WTC11 (cell line): ENCODE measurements around the gene CCDC57. TPM values are rescaled to one million over a fixed set of nuclear protein-coding genes. Genes with fewer than 3 reads are reported as not detected.

Experiments used
- ATAC-seq: fragments of 200-7000 bp; cut with Tn5 transposase; 2 replicates; pipeline ENCODE4 v1.10.0; 2021; ENCODE audit warnings: mild to moderate bottlenecking, moderate library complexity
- CTCF ChIA-PET: fragments of 300-600 bp; sonication (Branson Sonifier 250); formaldehyde crosslinking; loops from one replicate; lab custom pipeline; 2021; ENCODE audit warnings: antibody characterized with exemption; lab: Charles Lee
- POLR2A ChIA-PET: fragments of 350-600 bp; sonication (Branson Sonifier 250); formaldehyde crosslinking; loops from one replicate; lab custom pipeline; 2021; ENCODE audit warnings: antibody characterized with exemption; lab: Charles Lee
- DNase-seq: peaks from one replicate; pipeline ENCODE4 v3.0.0; 2021; ENCODE audit warnings: low spot score
- H3K27ac Mint-ChIP-seq: 2 replicates; pipeline ENCODE4 v1.8.0; 2021; ENCODE audit warnings: mixed read lengths
- H3K27me3 Mint-ChIP-seq: 2 replicates; pipeline ENCODE4 v1.8.0; 2021; ENCODE audit warnings: low read depth, mild to moderate bottlenecking, moderate library complexity, mixed read lengths
- H3K36me3 Mint-ChIP-seq: 2 replicates; pipeline ENCODE4 v1.8.0; 2021; ENCODE audit warnings: mixed read lengths
- H3K4me1 Mint-ChIP-seq: 2 replicates; pipeline ENCODE4 v1.8.0; 2022; ENCODE audit warnings: mixed read lengths
- H3K4me3 Mint-ChIP-seq: 2 replicates; pipeline ENCODE4 v1.8.0; 2021; ENCODE audit warnings: mild to moderate bottlenecking, moderate library complexity, mixed read lengths
- H3K9me3 Mint-ChIP-seq: 2 replicates; pipeline ENCODE4 v1.8.0; 2021; ENCODE audit warnings: mixed read lengths
- AFF4 ChIP-seq: sonication (generic); formaldehyde crosslinking; IDR thresholded peaks from 2 replicates; pipeline ENCODE4 v1.8.1; 2023; ENCODE audit warnings: mild to moderate bottlenecking, missing genetic modification reagents, borderline replicate concordance
- ELF4 ChIP-seq: sonication (generic); formaldehyde crosslinking; IDR thresholded peaks from 2 replicates; pipeline ENCODE4 v1.8.1; 2022; ENCODE audit warnings: low read depth, mild to moderate bottlenecking, moderate library complexity, missing genetic modification reagents
- FOXP1 ChIP-seq: sonication (generic); formaldehyde crosslinking; IDR thresholded peaks from 2 replicates; pipeline ENCODE4 v1.8.0; 2022; ENCODE audit warnings: missing genetic modification reagents, mild to moderate bottlenecking, moderate library complexity, borderline replicate concordance
- FOXP4 ChIP-seq: sonication (generic); formaldehyde crosslinking; IDR thresholded peaks from 2 replicates; pipeline ENCODE4 v1.8.0; 2022; ENCODE audit warnings: mild to moderate bottlenecking, missing genetic modification reagents
- GABPB1 ChIP-seq: sonication (generic); formaldehyde crosslinking; IDR thresholded peaks from 2 replicates; pipeline ENCODE4 v1.8.1; 2023; ENCODE audit warnings: mild to moderate bottlenecking, missing genetic modification reagents
- MYBL2 ChIP-seq: sonication (generic); formaldehyde crosslinking; IDR thresholded peaks from 2 replicates; pipeline ENCODE4 v1.8.1; 2023; ENCODE audit warnings: mild to moderate bottlenecking, moderate library complexity, missing genetic modification reagents
- NFATC4 ChIP-seq: fragments of 250-450 bp; sonication (Bioruptor Pico); IDR thresholded peaks from 2 replicates; pipeline ENCODE4 v1.9.0; 2021; ENCODE audit warnings: mild to moderate bottlenecking
- PRRX2 ChIP-seq: fragments of 250-450 bp; sonication (Bioruptor Pico); IDR thresholded peaks from 2 replicates; pipeline ENCODE4 v1.8.0; 2021; ENCODE audit warnings: mild to moderate bottlenecking
- SMAD4 ChIP-seq: sonication (generic); formaldehyde crosslinking; IDR thresholded peaks from 2 replicates; pipeline ENCODE4 v1.8.0; 2022; ENCODE audit warnings: mild to moderate bottlenecking, missing genetic modification reagents
- SOX15 ChIP-seq: fragments of 250-450 bp; sonication (Bioruptor Pico); IDR thresholded peaks from 2 replicates; pipeline ENCODE4 v1.9.0; 2021; ENCODE audit warnings: mild to moderate bottlenecking
- TCF7 ChIP-seq: sonication (generic); formaldehyde crosslinking; IDR thresholded peaks from 2 replicates; pipeline ENCODE4 v1.8.0; 2022; ENCODE audit warnings: mild to moderate bottlenecking, low read depth, missing genetic modification reagents, moderate library complexity
- TEAD4 ChIP-seq: sonication (generic); formaldehyde crosslinking; IDR thresholded peaks from 2 replicates; pipeline ENCODE4 v1.8.0; 2022; ENCODE audit warnings: mild to moderate bottlenecking, missing genetic modification reagents
- ZNF396 ChIP-seq: fragments of 250-450 bp; sonication (Bioruptor Pico); IDR thresholded peaks from 2 replicates; pipeline ENCODE4 v1.8.0; 2021; ENCODE audit warnings: mild to moderate bottlenecking, moderate library complexity, borderline replicate concordance
- total RNA-seq: library from RNA; stranded (reverse); gene quantifications from 3 replicates; pipeline ENCODE4 v1.2.3, GENCODE V29; 2021
- TF ChIP-seq, protein P1 (sequence below): sonication (generic); formaldehyde crosslinking; IDR thresholded peaks from 2 replicates; pipeline ENCODE4 v1.8.0; 2022; ENCODE audit warnings: mild to moderate bottlenecking, missing genetic modification reagents
- TF ChIP-seq, protein P2 (sequence below): sonication (generic); formaldehyde crosslinking; IDR thresholded peaks from 2 replicates; pipeline ENCODE4 v1.8.0; 2023; ENCODE audit warnings: missing genetic modification reagents, mild to moderate bottlenecking, borderline replicate concordance
- TF ChIP-seq, protein P3 (sequence below): sonication (generic); formaldehyde crosslinking; IDR thresholded peaks from 2 replicates; pipeline ENCODE4 v1.8.1; 2022; ENCODE audit warnings: low read depth, missing genetic modification reagents, borderline replicate concordance

The CCDC57 gene
- total RNA-seq, 1 experiment from 2014 or later: 20.0 TPM

GRCh38 chr17:82200743-82201497, 11.7 kb downstream of the CCDC57 start:
- CTCF ChIA-PET: interaction anchor here (1.0 to 1.6 kb wide), 3 partner anchors 35 to 170 kb away, joined by 3 to 4 read pairs (median 4); no protein-coding TSS in a partner anchor
- Mint-ChIP-seq H3K27me3 (peaks cover 3% of the 10 kb centered on the region; the same call in 1 of the 2 replicates), H3K9me3 (no peaks in the 10 kb centered on the region), H3K4me3 (no peak overlapping the region), H3K27ac (no peak overlapping the region), H3K4me1 (peaks cover 6% of the 10 kb centered on the region), H3K36me3 (peaks cover 3% of the 10 kb centered on the region; the same call in 1 of the 2 replicates)
- POLR2A ChIA-PET: no interaction called here
- TF ChIP-seq, protein P1, sequence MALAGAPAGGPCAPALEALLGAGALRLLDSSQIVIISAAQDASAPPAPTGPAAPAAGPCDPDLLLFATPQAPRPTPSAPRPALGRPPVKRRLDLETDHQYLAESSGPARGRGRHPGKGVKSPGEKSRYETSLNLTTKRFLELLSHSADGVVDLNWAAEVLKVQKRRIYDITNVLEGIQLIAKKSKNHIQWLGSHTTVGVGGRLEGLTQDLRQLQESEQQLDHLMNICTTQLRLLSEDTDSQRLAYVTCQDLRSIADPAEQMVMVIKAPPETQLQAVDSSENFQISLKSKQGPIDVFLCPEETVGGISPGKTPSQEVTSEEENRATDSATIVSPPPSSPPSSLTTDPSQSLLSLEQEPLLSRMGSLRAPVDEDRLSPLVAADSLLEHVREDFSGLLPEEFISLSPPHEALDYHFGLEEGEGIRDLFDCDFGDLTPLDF (CRISPR knock-in tag): no peak
- TF ChIP-seq PRRX2 (CRISPR knock-in tag): no peak
- TF ChIP-seq AFF4 (CRISPR knock-in tag): no peak
- TF ChIP-seq ELF4: no peak
- no peak for DNase-seq
- no peak for ATAC-seq

GRCh38 chr17:82200135-82200534, 12.5 kb downstream of the CCDC57 start:
- DNase-seq (no peak), ATAC-seq (no peak)
- Mint-ChIP-seq H3K27ac (no peak overlapping the region), H3K36me3 (peaks cover 3% of the 10 kb centered on the region; the same call in 1 of the 2 replicates), H3K4me1 (no peaks in the 10 kb centered on the region), H3K4me3 (no peak overlapping the region), H3K27me3 (no peaks in the 10 kb centered on the region), H3K9me3 (no peaks in the 10 kb centered on the region)
- ChIA-PET POLR2A (no interaction called here), CTCF (interaction anchor here (1.0 to 1.3 kb wide), 2 partner anchors 36 to 46 kb away, joined by 3 to 4 read pairs; no protein-coding TSS in a partner anchor)
- TF ChIP-seq GABPB1 (CRISPR knock-in tag): no peak
- no peak for TF ChIP-seq MYBL2
- TF ChIP-seq, protein P2, sequence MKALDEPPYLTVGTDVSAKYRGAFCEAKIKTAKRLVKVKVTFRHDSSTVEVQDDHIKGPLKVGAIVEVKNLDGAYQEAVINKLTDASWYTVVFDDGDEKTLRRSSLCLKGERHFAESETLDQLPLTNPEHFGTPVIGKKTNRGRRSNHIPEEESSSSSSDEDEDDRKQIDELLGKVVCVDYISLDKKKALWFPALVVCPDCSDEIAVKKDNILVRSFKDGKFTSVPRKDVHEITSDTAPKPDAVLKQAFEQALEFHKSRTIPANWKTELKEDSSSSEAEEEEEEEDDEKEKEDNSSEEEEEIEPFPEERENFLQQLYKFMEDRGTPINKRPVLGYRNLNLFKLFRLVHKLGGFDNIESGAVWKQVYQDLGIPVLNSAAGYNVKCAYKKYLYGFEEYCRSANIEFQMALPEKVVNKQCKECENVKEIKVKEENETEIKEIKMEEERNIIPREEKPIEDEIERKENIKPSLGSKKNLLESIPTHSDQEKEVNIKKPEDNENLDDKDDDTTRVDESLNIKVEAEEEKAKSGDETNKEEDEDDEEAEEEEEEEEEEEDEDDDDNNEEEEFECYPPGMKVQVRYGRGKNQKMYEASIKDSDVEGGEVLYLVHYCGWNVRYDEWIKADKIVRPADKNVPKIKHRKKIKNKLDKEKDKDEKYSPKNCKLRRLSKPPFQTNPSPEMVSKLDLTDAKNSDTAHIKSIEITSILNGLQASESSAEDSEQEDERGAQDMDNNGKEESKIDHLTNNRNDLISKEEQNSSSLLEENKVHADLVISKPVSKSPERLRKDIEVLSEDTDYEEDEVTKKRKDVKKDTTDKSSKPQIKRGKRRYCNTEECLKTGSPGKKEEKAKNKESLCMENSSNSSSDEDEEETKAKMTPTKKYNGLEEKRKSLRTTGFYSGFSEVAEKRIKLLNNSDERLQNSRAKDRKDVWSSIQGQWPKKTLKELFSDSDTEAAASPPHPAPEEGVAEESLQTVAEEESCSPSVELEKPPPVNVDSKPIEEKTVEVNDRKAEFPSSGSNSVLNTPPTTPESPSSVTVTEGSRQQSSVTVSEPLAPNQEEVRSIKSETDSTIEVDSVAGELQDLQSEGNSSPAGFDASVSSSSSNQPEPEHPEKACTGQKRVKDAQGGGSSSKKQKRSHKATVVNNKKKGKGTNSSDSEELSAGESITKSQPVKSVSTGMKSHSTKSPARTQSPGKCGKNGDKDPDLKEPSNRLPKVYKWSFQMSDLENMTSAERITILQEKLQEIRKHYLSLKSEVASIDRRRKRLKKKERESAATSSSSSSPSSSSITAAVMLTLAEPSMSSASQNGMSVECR: no peak
- TF ChIP-seq FOXP4 (CRISPR knock-in tag): no peak
- no peak for TF ChIP-seq NFATC4 (CRISPR knock-in tag)
- TF ChIP-seq, protein P3, sequence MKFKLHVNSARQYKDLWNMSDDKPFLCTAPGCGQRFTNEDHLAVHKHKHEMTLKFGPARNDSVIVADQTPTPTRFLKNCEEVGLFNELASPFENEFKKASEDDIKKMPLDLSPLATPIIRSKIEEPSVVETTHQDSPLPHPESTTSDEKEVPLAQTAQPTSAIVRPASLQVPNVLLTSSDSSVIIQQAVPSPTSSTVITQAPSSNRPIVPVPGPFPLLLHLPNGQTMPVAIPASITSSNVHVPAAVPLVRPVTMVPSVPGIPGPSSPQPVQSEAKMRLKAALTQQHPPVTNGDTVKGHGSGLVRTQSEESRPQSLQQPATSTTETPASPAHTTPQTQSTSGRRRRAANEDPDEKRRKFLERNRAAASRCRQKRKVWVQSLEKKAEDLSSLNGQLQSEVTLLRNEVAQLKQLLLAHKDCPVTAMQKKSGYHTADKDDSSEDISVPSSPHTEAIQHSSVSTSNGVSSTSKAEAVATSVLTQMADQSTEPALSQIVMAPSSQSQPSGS (CRISPR knock-in tag): no peak
- no peak for TF ChIP-seq SOX15 (CRISPR knock-in tag)
- TF ChIP-seq FOXP1 (CRISPR knock-in tag): no peak
- TF ChIP-seq TEAD4 (CRISPR knock-in tag): no peak
- TF ChIP-seq TCF7 (CRISPR knock-in tag): no peak
- no peak for TF ChIP-seq AFF4 (CRISPR knock-in tag)
- no peak for TF ChIP-seq SMAD4 (CRISPR knock-in tag)
- no peak for TF ChIP-seq ZNF396
